DND-41 (cell line): Measurements from ENCODE around the gene SULT2B1.

Source experiments
- EZH2 ChIP-seq: IDR thresholded peaks from 3 replicates; pipeline ENCODE4 v1.6.1; 2012; ENCODE audit warnings: borderline replicate concordance, low read depth, mild to moderate bottlenecking, moderate library complexity, low read length, inconsistent platforms; ENCODE audit not compliant: severe bottlenecking
- TF ChIP-seq, protein P1 (sequence below): IDR thresholded peaks from 2 replicates; pipeline ENCODE4 v1.5.1; 2012; ENCODE audit warnings: borderline replicate concordance, low read length, moderate library complexity, mild to moderate bottlenecking; ENCODE audit not compliant: poor library complexity, severe bottlenecking; ENCODE audit errors: extremely low read depth

DNA sequence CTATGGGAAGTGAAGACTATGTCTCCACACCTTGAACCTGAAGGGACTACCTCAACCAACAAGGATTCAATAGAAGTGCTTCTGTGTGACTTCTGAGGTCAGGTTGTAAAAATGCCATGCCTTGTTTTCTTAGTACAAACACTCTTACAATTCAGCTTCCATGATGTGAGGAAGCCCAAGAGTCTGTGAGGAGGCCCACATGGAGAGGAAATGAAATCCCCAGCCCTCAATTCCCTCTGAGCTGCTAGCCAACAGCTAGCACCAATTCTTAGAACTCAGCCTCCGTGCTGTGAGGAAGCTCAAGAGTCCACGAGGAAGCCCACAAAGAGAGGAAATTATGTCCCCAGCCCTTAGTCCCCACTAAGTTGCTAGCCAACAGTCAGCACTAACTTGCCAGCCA lies 27.8 kb upstream of the SULT2B1 start:
- TF ChIP-seq, protein P1, sequence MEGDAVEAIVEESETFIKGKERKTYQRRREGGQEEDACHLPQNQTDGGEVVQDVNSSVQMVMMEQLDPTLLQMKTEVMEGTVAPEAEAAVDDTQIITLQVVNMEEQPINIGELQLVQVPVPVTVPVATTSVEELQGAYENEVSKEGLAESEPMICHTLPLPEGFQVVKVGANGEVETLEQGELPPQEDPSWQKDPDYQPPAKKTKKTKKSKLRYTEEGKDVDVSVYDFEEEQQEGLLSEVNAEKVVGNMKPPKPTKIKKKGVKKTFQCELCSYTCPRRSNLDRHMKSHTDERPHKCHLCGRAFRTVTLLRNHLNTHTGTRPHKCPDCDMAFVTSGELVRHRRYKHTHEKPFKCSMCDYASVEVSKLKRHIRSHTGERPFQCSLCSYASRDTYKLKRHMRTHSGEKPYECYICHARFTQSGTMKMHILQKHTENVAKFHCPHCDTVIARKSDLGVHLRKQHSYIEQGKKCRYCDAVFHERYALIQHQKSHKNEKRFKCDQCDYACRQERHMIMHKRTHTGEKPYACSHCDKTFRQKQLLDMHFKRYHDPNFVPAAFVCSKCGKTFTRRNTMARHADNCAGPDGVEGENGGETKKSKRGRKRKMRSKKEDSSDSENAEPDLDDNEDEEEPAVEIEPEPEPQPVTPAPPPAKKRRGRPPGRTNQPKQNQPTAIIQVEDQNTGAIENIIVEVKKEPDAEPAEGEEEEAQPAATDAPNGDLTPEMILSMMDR = no peak
- no peak for TF ChIP-seq EZH2
